ENCODE measurements around the gene ZNF487. TPM values are rescaled to one million over a fixed set of nuclear protein-coding genes. Genes with fewer than 3 reads are reported as not detected.

ZNF487 gene
- total RNA-seq, 1 donor from 2014 or later, result 2.7 TPM

Other genes with a start within 250 kb of the ZNF487 start
- 0.17 and 0.51 TPM in 2 replicates for gene RASGEF1A, start 170.0 kb upstream of the ZNF487 start, total RNA-seq
- not detected in 2 replicates for gene FXYD4, start 65.5 kb upstream of the ZNF487 start, total RNA-seq
- gene HNRNPF, start 27.9 kb upstream of the ZNF487 start, total RNA-seq, result 280 and 325 TPM in 2 replicates
- gene ZNF239, start 137.5 kb downstream of the ZNF487 start, total RNA-seq, result 0.51 and 0.84 TPM in 2 replicates
- 1.0 TPM in 2 replicates for gene ZNF485, start 169.3 kb downstream of the ZNF487 start, total RNA-seq
- gene ZNF32, start 211.8 kb downstream of the ZNF487 start, total RNA-seq, result 14.1 and 34.4 TPM in 2 replicates